Measurements from ENCODE around the gene SERPINA3.

GRCh38 chr14:94644102-94644535, 31.9 kb downstream of the SERPINA3 start:
- TF ChIP-seq POLR2A (IDR thresholded peaks at IDR 0.05), result no peak
- TF ChIP-seq CTCF (IDR thresholded peaks at IDR 0.05), result no peak
